Activated CD4-positive, alpha-beta T cell treated with anti-CD3 and anti-CD28 coated beads for 1 hour (primary cell): ENCODE data around the gene TRMT61A.
"Not testable (repeated sequence)": the region's sequence is repeated elsewhere in the genome, so short reads cannot be mapped to it uniquely, and the experiment has no call there.

Experiments used
- DNase-seq: peaks from one replicate; pipeline ENCODE4 v3.0.0-alpha.2; 2020

Gene TRMT61A

DNA sequence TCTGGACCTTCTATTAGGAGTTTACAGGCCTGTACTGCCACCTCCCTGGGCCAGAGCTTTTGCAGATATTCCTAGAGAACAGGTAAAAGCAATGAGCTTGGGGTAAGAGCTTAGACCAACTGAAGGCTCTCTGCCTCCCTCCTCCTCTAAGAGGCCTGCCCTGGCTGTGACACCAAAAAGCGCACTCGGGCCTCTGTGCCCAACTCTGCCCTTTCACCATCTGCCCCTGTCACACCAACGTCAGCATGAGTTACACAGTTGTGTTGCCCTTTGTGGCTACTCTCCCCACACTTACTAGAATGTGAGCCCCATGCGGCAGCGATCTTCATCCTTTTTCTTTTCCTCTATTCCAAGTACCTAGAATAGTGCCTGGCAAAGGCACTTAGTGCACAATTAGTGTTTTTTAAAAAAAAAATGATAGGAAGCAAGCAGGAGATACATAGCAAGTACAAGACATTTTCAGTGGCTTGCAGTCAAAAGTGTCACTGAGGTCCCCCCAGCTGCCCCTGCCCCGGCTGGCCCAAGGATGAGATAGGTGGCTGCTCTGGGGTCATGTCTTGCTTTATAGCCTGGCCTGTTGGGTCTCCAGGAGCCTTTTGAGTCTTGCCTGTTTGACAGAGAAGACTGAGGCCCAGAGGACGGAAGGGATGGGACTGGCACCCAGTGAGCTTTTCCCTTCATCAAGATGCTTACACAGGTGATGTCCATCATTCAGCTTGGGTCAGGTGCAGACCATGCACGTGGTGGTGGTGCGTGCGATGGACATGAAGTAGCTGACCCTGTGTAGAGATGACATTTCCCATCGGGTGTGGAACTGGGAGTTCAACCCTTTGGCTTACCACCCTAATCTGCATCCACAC is 18.9 kb upstream of the TRMT61A start:
- no peak for DNase-seq

DNA sequence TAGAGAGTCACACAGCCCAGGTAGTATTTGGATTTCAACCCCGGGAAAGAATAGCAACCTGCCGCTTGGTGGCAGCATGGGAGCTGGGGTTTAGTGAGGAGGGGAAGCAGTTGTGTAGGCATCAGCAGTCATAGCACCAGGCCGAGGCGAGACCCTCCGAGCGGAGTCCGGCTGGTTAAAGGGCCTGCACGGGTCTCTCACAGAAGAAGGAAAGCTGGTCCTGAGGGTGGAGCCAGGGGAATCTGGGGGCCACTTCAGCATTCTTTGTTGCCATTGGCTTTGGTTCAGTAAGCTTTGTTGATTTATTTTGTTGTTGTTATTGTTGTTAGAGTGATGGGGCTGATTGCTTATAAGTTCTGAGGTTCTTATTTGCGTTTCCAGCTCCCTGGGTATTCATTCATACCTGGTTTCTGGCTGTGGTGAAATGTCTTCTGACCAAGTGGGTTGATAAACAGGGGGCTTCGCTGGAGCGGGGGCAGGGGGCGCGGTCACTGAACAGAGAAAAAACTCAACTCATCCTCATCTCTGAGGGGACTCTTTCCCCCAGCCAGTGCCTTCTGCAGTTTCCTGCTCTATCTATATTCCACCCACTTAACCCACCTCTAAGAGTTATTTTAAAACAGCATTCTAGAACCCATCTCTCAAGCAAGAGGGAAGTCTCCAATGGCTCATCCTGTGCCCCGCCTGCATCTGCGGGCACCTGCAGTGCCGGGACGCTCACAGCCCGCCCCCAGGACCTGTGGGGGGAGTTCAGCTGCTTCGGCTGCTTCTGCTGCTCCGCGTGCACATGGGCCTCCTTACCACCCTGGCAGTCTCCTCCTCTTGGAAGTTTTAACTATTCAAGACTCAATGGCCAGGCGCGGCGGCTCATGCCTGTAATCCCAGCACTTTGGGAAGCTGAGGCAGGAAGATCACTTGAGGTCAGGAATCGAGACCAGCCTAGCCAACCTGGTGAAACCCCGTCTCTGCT is 18.0 kb upstream of the TRMT61A start:
- no peak for DNase-seq

DNA sequence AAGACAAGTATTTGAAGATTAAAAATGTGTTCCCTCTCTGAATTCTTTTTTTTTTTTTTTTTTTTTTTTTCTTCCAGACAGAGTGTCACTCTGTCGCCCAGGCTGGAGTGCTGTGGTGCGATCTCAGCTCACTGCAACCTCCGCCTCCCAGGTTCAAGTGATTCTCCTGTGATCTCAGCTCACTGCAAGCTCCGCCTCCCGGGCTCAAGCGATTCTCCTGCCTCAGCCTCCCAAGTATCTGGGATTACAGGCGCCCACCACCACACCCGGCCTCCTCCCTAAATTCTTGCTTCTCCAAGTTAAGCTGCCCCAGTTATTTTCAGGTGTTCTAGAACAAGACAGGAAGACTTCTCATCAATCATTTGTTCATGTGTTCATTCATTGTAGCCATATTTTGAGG is 16.8 kb upstream of the TRMT61A start:
- not testable (repeated sequence) for DNase-seq

DNA sequence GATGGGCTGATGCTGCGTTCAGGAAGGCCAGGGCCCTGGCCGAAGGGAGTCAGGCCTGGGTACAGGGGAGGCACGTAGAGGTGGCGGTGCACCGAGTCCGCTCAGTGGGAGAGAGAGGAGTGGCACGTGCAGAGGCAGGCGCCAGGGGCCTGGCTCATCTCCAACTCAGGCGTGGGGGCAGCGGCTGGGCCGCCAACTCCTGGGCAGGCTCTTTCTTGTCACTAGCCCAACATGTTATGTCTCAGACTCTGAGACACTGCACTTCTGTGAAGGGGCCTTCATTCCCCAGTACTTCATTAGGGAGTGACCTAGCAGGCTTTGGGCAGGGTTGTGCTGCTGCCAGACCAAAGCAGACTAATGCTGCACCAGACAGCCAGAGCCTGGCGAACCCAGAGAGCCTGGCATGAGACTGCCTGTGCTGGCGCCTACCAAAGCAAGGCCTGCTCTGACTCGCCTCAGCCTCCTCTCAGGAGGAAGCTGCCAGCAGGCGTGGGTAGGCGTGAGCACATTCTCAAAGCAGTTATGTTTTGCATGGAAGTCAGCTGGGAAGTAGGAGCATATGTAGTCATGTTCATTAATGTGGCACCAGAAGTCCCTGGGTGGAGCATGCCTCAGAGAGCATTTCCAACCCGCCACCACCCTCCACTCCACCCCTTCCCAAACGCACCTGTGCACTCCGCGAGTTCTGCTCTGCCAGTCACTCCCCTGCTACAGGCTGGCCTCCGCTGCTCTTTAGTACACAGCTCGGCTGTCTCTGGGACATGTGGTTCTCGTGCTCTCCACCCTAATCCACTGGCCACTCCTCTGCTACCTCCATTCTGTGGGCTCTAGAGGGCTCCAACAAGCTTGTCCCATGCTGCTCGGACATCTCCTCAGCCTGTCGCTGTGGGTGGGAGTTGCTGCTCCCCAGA is 16.0 kb upstream of the TRMT61A start:
- no peak for DNase-seq

DNA sequence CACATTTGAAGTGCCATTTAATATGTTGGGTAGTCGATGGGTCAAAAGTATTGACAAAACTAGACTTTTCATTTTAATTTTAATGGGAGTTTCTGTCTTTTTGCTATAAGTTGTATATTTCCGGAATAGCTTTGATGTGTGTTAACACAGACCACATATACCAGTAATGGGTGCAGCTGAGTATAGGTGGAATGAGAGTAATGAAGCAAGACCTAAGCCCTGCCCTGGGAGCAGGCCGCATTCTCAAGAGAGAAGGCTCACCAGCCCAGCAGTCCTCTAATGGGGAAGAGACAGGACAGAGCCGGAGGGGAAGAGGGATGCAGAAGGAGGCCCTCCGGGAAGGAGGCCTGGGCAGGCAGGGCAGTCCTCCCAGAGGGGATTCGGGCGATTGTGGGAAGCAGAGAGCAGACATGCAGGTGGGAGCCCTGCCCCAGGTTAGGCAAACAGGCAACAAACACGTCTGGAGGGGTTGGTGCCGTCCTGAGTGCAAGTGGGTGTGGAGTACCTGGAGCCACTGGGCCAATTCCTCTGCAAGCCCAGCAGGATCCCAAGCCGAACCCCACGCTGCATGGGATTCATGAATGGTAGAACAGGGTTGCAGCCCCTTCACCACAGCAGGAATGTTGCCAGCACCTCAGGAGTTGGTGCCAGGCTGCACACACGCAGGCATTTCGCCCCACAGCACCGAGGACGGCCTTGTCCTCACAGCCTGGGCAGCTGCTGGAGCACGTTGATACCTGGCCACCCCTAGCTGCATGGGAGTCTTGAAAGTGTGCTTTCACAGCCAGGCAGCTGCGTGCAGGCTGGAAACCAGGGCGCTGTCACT is 14.2 kb upstream of the TRMT61A start:
- DNase-seq: no peak

DNA sequence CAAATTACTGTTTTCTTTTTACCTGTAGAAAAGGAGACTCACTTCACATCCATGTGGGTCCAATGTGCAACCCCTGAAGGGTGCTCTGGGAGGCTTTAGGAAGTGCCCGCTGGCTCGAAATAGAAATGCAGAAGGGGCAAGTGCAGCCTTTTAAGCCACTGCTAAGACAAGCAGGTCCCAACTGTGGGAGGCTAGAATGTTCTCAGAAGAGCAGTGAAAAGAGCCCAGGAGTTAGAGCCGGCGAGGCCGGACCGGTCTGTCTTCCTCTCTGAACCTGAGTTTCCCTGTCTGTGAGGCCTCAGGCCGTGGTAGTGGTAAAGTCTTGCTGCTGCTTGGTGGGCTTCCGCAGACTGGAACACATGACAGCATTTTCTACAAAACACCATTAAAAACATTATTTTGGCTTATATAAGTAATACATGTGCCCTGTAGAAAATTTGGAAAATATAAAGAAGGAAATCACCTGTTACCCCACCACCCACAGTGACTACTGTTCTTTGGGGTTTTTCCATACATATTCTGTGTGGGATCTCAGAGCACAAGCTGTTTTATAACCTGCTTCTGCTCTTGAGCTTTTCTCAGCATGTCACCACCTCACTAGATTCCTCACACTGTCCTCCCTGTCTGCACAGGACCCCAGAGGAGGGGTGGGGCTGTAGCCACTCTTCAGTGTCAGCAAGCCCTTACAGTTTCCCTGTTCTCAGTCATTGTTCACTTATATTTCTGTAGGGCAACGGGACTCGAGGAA is 12.4 kb upstream of the TRMT61A start:
- no peak for DNase-seq

DNA sequence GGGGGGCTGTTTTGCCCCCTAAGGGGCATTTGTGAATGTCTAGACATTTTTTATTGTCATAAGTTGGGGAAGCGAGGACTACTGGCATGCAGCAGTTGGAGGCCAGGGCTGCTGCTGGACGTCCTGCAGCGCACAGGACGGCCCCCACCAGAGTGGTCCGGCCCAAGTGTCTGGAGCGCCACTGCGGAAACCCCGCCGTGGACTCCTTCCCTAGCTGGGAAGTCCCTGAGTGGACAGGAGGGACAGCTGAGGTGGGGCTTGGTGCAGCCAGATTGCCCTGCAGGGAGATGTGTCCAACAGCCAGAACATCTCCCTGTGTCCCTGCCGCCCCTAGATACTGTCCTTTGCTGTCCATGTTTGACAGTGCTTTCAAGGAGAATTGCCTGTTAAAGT is 11.8 kb upstream of the TRMT61A start:
- DNase-seq: no peak

DNA sequence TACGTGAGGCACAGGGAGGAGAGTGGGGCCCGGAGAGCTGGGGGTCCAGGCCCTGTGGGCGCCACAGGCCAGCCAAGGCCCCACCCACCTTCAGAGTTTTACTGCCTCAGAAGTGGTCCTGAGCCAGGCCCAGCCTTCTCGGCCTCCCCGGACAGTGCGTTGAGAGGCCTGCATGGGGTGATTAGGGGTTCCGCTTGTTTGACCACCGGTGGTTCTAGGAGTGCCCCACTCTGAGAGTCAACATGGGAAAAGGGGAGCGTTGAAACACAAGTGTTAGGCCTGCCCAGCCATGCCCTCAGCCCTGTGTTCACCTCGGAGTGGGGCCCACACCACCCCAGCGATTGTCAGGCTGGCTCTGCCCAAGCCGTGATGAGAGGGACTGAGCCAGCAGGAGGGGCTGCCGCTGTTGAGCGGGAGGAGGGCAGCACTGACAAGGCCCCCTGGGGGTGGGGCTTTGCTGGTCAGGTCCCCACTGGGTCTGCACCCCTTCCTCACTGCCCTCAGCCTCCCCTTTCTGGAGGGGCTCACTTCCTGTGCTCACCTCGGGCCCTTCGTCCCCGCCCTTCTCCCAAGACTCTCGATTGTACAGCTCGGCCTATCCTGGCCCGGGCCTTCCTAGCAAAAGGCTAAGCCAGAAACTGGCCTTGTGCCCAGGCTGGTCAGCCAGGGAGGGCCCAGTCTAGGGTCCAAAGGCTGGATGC is 11.1 kb upstream of the TRMT61A start:
- DNase-seq: no peak

DNA sequence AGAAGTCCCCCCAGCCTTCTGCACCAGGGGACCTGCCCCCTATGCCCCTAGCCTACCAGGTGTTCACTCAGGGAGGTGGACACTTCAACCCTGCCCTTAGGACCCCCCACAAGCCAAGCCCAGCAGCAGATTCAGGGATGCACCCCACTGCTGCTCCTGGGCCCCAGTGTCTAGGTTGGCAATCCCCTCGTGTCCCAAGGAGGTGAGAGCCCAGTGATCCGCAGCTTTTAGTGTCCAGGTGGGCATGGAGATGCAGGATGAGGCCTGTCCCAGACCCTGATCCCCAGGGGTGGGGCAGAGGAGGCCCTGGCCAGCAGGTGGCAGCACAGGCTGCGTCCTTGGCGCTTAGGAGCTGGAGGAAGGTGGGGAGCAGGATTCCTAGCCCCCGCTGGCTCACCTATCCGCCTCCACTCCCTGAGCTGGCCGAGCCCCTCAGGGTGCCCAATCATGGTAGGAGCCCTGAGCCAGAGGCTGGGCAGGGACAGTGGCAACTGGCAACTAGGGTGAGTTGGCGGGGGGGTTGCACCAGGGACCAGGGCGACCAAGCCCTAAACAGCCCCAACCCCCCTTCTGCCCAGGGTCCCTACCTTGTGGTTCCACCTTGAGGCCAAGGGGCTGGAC is 10.5 kb upstream of the TRMT61A start:
- DNase-seq: peak; percentile 46

DNA sequence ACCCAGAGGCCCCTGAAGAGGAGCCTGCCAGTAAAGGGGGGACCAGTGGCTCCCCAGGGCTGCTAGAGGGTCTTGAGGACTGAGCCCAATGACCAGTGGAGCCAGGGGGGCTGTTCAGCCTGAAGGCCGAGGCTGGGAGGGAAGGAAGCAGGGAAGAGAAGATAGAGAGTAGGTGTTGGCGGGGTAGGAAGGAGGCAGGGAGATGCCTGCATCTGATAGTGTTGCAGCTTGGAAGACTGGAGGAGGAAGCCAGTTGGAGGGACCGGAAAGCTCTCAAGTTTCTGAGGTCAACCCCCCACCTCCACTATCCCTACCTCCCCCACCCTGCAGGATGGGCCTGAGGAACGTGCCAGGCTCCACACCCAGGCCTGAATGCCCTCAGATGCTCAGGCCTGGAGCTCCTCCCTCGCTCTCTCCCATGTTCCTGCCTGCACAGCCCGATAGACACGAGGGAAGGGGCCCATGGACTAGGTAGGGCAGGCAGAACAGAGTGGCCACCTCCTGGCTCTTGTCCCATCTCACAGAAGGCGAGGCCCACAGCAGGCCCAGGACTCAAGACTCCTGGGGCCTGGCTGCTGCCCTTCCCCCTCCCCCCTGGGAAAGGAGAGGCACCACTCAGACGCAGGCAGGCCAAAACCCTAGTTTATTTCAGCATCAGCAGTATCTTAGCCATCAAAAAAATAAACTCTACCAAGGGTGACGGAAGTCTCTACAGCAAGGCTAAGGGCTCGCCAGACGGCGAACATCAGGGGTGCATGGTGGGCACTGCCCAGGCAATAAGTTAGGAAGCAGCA is 9.8 kb upstream of the TRMT61A start:
- no peak for DNase-seq

DNA sequence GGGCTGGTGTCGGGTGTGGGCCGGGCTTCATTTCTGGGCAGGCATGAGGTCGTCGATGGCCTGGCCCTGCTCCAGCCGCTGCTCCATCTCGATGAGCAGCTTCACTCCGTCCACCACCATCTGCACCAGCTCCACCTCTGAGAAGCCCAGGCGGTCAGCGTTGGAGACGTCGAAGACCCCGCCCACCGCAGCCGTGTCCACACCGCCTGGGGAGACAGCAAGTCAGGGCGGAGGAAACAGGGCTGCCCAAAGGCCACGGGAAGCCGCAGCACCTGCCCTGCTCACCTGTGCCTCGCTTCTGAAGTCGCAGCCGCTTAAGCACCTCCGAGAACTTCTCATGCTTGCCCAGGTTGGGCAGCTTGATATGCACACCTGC is 9.2 kb upstream of the TRMT61A start:
- DNase-seq: no peak

DNA sequence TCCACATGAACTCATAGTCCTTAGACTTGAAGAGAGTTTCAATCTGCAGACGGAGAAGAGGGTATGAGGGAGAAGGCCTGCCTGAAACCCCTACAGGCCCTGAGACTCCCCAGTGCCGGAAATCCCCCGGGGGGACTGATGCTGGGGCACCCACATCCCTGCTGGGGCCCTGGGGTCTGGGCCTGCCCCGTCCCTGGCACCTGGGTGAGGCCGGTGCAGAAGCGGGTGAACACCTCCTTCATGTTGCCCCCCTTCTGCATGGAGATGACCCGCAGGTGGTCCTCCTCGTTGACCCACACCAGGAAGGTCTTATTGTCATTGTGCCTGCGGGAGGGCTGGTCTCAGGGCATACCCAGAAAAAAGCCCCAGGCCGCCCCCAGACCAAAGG is 8.7 kb upstream of the TRMT61A start:
- DNase-seq: no peak

DNA sequence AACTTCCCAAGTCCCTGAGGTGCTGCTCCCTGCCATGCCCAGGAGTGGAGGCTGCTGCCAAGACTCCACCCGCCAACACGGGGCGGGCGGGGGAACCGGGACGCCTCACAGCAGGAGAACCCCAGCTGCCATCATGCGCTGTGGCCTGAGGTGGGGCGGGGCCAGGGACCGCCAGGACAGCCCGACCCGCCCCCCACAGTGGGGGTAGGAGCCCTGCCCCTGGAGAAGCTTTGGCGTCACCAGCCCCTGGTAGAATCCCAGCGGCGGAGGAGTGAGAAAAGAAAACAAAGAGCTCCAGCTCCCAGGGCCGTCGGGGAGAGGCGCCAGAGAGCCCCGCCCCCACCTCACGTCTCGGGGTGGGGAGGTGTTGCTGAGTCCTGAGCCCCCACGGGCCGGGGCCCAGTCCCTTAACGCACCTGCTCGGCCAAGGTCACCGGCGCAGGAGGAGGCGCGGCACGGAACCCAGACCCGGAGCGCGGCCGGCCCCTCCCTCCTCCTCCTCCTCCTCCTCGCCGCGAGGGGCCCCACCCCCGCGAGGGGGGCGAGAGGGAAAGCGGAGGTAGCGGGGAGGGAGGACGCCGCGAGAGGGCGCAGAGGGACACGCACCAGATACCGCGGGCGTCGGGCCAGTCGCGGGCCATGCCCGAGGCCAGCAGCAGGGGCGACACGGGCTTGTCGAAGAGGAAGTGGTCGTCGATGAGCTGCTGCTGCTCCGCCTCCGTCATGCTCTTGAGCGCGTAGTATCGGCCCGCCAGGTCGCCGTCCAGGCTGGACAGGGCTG is 8.1 kb upstream of the TRMT61A start:
- peak; percentile 56 for DNase-seq

DNA sequence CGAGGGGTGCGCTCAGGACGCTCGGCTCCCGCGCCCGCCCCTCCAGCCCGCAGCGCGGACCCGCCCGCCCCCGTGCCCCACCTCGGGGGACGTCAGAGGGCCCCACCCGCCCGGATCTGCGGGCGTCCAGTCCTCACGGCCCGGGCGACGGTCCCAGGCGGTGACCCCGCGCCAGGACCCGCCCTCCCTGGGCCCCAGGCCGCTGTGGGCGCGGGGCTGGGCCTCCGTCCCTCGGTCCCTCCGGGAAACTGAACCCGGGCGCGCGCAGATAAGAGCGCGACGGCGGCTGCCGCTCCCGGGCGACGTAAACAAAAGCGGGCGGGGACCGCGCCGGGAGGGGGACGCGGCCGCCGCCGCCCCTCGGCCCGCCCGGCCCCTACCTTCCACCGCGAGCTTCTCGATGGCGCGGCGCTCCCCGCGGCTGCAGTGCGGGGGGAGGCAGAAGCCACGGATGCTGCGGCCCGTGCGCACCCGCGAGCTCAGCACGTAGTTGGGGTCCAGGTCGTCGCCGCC is 7.5 kb upstream of the TRMT61A start:
- DNase-seq: no peak

DNA sequence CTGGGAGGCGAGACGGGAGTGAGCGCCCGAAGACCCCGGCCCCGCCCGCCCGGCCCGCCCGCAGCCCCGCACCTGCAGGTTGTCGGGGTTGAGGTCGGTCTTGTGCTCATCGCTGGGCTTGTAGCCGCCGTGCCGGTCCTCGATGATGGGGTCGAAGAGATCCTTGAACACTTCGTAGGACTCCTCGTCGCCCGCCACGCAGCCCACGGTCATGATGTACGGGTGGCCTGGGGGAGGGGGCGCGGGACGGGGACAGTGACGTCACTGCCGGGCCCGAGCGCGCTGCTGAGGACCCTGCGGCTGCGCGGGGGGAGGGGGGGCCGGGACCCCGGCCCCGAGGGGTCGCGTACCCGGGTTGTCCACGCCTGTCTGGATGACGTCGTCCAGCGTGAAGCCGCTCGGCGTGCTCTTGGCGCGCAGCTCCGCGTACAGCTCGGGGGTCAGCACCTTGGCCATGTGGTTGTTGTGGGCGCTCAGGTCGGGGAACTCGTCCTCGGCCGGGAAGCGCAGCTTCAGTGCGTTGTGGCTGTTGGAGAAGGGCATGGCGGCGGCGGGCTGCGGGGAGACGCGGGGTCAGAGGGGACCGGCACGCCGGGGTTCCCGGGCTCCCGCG is 6.9 kb upstream of the TRMT61A start:
- no peak for DNase-seq

DNA sequence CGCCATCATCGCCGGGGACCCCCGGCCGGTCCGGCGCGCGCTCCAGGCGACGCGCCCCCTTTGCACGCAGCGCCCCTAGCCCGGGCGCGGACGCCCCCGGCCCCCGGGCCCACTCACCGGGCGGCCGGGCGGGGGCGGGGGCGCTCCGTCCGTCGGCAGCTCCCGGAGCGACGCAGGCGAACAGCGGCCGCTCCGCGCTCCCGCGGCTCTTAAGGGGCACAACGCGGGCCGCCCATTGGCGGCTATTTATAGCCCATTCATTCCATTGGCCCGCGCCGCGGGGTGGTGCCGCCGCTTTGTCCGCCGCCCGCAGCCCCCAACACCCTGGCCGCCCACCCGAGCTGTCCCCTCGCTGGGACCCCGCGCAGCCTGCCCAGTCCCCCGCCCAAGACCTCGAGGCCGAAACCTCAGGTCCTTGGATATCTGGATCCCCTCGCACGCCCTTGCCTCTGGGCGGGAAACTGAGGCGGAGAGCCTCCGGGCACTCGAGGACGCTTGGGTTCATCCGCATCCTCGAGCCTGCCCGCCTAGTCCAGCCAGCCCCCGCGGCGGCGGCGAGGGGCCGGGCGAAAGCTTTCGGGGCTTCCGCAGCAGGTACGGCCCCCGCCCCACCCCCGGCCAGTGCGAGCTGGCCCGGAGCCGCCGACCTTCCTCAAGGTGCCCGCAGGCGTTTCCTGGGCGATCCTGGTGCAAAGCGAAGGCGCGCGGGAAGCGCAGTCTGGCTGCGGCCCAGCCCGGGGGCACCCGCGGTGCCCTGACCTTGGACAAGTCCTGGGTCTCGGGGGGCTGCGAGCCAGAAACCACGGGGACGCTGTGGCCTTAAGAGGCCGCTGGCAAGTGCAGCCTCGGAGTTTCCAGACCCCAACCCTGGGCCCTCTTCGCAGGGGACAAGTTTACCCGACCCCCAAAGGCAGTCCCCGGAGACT is 6.1 kb upstream of the TRMT61A start, which contains the start of gene CKB:
Gene CKB (minus strand): TSS at position 182 of the 926 bp plus-strand sequence. CDS start 337 bp downstream, outside the sequence.
- no peak for DNase-seq
